ENCODE measurements around the gene GPR153.
"Not testable (repeated sequence)": the region's sequence is repeated elsewhere in the genome, so short reads cannot be mapped to it uniquely, and the experiment has no call there.

The GPR153 gene

GRCh38 chr1:6260961-6261614 is at the start of gene GPR153:
Gene GPR153, minus strand, starts transcription at chr1:6261098. Its CDS starts 6,193 bp downstream, at chr1:6254905.
- peak; percentile 6 for DNase-seq

- no peak for DNase-seq
Measured at GRCh38 chr1:6310116-6310848, 49.4 kb upstream of the GPR153 start.

GRCh38 chr1:6309564-6309963 is 48.7 kb upstream of the GPR153 start:
- DNase-seq = no peak

GRCh38 chr1:6308449-6308848 is 47.6 kb upstream of the GPR153 start:
- no peak for DNase-seq

GRCh38 chr1:6307682-6308081 is 46.8 kb upstream of the GPR153 start:
- not testable (repeated sequence) for DNase-seq

GRCh38 chr1:6307099-6307498 is 46.2 kb upstream of the GPR153 start:
- no peak for DNase-seq

GRCh38 chr1:6303397-6304012 is 42.6 kb upstream of the GPR153 start:
- DNase-seq = no peak

GRCh38 chr1:6302568-6302967 is 41.7 kb upstream of the GPR153 start:
- DNase-seq = no peak

GRCh38 chr1:6301526-6301925 is 40.6 kb upstream of the GPR153 start:
- DNase-seq = no peak

GRCh38 chr1:6300342-6301048 is 39.6 kb upstream of the GPR153 start:
- no peak for DNase-seq

- no peak for DNase-seq
Measured at GRCh38 chr1:6299557-6300165, 38.8 kb upstream of the GPR153 start.

- no peak for DNase-seq
Measured at GRCh38 chr1:6298940-6299465, 38.1 kb upstream of the GPR153 start.

- no peak for DNase-seq
Measured at GRCh38 chr1:6298530-6298929, 37.6 kb upstream of the GPR153 start.

GRCh38 chr1:6295910-6296309 is 35.0 kb upstream of the GPR153 start:
- no peak for DNase-seq

- DNase-seq = no peak
Measured at GRCh38 chr1:6294890-6295556, 34.1 kb upstream of the GPR153 start.

- DNase-seq = no peak
Measured at GRCh38 chr1:6294080-6294889, 33.4 kb upstream of the GPR153 start.

GRCh38 chr1:6292102-6292501 is 31.2 kb upstream of the GPR153 start:
- DNase-seq = no peak

- DNase-seq = no peak
Measured at GRCh38 chr1:6288665-6289064, 27.8 kb upstream of the GPR153 start.

- DNase-seq = no peak
Measured at GRCh38 chr1:6288026-6288425, 27.1 kb upstream of the GPR153 start.

- DNase-seq = peak; percentile 97
Measured at GRCh38 chr1:6287431-6287886, 26.6 kb upstream of the GPR153 start.

GRCh38 chr1:6287029-6287428 is 26.1 kb upstream of the GPR153 start:
- DNase-seq = no peak
